ENCODE data around the gene ZNF668.

- no peak for TF ChIP-seq TAF1 (IDR thresholded peaks at IDR 0.05; ENCODE audit: low read depth)
- TF ChIP-seq EP300 (IDR thresholded peaks at IDR 0.05; ENCODE audit: borderline replicate concordance): no peak
- no peak for TF ChIP-seq CEBPB (IDR thresholded peaks at IDR 0.05)
- TF ChIP-seq TCF12 (IDR thresholded peaks at IDR 0.05; ENCODE audit: low read depth): no peak
- TF ChIP-seq NFIC (IDR thresholded peaks at IDR 0.05): no peak
- no peak for TF ChIP-seq RAD21 (IDR thresholded peaks at IDR 0.05; ENCODE audit: low read depth)
- TF ChIP-seq FOXM1 (IDR thresholded peaks at IDR 0.05; ENCODE audit: borderline replicate concordance, low read depth): no peak
- no peak for TF ChIP-seq TEAD4 (IDR thresholded peaks at IDR 0.05)
- no peak for TF ChIP-seq REST (IDR thresholded peaks at IDR 0.05; ENCODE audit: low read depth)
- no peak for TF ChIP-seq MAX (IDR thresholded peaks at IDR 0.05)
- TF ChIP-seq CREB1 (IDR thresholded peaks at IDR 0.05; ENCODE audit: low read depth): no peak
- TF ChIP-seq EGR1 (IDR thresholded peaks at IDR 0.05): no peak
- TF ChIP-seq USF1 (IDR thresholded peaks at IDR 0.05): no peak
Observed at GRCh38 chr16:31114468-31114867, 40.4 kb upstream of the ZNF668 start.

Data from Ishikawa (cell line).